CD4-positive, alpha-beta T cell treated with Interleukin-4 for 4 hours (primary cell): Measurements from ENCODE around the gene EDN1.
"Not testable (repeated sequence)": the region's sequence is repeated elsewhere in the genome, so short reads cannot be mapped to it uniquely, and the experiment has no call there.

ENCODE experiments used
- DNase-seq: peaks from one replicate; pipeline ENCODE4 v3.0.0-alpha.2; 2020

Gene EDN1

GRCh38 chr6:12295558-12296254, 5.5 kb downstream of the EDN1 start:
- no peak for DNase-seq

- no peak for DNase-seq
These were observed 6.1 kb downstream of the EDN1 start for GRCh38 chr6:12296255-12296573.

- DNase-seq, result no peak
These were observed 6.4 kb downstream of the EDN1 start for GRCh38 chr6:12296604-12297003.

DNA sequence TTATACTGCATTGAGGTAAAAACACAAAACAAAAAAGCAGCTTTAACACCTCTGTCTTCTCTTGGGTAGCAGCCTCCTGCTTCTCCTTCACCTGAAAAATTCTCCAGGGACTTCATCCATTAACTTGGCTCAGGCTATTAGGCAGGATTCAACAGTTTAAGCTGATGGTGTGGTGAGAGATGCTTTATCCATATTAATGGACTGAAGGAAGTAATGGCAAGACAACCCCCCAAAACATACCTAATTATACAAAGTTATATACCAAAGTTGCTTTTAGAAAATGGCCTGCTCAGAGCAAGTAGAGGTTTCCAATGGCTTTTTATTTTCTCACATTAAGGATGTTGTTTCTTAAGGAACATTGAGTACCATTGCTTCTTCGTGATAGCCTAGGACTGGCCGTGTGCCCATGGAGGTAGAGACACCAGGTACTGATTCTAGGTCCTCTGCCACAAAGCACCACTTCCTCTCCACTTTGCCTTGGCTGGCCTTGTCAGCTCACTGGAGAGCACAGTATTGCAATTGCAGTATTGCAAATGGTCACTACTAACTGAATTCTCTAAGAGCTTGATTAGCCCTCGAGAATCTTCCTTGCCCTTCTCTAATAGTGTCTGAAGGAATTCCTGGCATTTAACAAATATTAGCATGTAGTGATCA, 7.3 kb downstream of the EDN1 start:
- no peak for DNase-seq

DNA sequence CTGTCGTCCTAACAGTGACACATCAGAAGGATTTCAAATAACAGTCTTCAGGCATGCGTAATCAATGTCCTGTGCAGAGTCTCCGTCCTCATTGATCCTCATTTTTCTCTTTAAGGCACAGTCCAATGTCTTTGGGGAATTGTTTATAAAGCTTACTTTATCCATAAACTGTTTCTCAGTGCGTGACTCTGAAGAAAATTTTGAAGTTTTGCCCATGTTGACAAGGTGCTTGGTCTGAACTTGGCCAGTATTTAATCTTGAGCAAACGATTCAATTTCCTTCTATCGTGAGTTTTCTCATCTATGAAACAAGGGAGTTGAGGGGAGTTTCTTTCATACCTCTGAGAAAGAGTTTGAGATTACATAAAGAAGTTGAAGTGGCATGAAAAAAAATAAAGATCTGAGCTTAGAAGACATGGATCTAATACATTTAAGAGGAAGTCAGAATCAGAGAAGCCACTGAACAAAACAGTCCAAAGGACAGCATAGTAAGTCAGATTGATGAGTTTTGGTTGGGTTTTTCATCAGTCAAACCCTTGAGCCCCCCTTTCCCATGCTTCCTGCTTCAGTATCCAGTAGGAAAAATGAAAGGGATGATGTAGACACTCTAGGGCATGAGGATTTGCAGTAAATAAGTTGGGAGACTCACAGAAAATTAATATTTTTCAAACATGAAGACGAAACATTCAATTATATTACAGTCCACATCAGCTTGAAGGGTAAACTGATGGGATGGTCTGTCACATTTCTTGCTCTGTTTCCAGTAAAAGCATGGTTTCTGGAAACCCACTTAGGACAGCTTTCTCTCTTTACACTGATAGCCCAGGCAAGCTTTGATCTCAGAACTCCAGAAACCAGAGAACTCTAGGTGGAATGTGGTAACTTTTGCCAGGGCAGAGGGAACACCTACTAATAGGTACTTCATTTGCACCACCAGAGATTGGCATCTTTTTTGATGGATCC, 8.1 kb downstream of the EDN1 start:
- DNase-seq, result no peak

DNA sequence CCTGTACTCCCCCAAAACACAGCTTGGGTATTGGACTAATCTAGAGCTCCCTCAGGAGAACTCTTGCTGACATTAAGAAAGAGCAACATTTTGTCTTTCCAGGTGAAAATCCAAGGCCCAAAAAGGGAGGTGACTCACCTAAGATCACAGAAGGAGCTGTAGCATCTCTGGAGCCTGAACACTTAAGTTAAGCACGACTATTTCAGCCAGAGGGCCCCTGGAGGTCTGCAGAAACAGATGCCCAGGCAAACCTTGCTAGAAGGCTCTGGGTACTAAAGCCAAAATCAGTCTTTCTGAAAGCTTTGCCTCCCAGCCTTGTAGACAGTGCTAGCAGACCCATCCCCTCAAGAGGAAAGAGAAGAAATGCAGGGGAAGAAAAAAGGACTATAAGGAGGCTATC, 8.8 kb downstream of the EDN1 start:
- no peak for DNase-seq

- DNase-seq, result no peak
These were observed 10.9 kb downstream of the EDN1 start for GRCh38 chr6:12301018-12301417.

GRCh38 chr6:12304487-12304886, 14.3 kb downstream of the EDN1 start:
- no peak for DNase-seq

DNA sequence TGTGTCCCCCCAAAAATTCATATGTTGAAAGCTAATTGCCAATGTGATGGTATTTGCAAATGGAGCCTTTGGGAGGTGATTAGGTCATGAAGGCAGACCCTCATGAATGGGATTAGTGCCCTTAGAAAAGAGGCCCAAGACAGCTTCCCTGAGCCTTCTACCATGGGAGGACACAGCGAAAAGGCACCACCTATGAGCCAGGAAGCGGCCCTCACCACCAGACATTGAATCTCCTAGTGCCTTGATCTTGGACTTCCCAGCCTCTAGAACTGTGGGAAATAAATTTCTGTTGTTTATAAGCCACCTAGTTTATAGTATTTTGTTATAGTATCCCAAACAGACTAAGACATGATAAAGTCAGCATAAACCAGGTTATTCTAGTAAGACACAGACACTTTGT, 18.9 kb downstream of the EDN1 start:
- DNase-seq, result no peak

GRCh38 chr6:12311106-12311505, 20.9 kb downstream of the EDN1 start:
- DNase-seq, result no peak

GRCh38 chr6:12312736-12313135, 22.6 kb downstream of the EDN1 start:
- no peak for DNase-seq

DNA sequence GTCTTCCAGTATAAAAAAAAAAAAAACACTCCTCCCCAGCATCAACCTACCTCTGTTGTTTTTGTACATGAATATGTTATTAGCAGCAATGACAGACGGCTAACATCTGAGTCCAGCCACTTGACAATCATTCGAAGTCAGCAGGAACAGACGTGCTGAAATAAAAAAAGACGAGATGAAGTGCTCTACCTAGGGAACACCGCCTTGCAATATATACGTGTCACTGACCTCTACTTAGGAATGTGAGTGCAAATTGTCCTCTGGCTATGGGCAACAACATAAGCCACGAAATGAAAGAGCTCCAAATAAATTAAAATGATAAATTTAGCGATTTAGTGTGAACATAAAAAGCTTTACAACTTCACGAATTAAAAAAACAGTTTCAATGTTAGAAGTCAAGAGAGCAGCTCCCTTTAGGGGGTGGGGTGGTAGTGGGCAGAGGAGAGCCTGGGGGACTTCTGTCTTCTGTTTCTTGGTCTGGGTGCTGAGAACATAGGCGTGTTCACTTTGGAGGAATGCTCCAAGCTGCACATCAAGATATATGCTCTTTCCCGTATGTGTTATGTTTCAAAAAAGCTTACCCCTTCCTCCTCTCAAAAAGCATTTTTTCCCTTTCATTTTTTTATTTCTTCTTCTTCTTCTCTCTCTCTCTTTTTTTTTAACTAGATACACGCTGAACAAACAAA, 23.3 kb downstream of the EDN1 start:
- DNase-seq, result no peak

DNA sequence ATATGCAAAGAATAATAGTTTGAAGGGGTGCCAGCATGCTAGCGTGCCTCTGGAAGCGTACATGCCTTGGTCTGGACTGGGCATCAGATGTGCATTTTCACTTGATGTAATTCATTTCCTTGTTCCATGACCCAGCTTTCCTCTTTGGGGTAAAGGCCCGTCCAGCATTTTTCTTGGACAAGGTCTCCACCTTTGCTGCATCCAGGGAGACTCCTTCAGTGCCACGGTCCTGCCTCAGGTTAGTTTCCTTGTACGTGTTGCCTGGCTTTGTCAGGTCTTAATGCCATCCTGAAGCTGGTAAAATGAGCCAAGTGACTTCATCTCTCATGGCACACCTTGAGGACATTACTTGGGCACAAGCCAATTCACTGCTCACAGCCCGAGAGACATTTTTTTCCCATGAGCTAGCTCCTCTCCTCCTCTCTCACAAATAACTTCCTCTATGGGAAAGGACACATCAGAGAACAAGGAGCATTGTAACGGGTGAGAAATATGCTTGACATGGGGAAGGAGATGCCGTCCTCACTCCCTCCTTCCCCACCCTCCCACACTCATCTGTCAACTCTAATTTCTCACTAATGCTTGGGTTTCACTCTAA, 23.9 kb downstream of the EDN1 start:
- no peak for DNase-seq

- DNase-seq, result no peak
These were observed 24.6 kb downstream of the EDN1 start for GRCh38 chr6:12314751-12315150.

- no peak for DNase-seq
These were observed 25.3 kb downstream of the EDN1 start for GRCh38 chr6:12315292-12316081.

DNA sequence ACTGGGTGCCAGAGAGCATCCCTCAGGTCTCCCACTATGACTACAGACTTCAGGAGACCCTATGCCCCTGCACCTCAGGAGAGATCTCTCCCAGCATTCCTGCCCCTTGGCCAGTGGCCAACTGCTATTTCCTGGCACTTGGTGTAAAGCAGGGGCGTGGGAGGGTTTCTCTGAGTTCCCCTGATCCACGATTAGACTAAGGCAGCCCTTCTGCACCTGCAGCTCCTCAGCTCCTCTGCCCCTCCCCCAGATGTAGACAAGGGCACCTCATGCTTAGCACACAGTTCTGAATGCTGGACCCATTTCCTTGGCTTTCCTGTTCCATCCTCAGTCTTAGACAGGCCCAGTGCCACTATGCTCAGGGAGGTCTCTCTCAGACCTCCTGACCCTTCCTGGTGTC, 28.6 kb downstream of the EDN1 start:
- DNase-seq, result no peak

DNA sequence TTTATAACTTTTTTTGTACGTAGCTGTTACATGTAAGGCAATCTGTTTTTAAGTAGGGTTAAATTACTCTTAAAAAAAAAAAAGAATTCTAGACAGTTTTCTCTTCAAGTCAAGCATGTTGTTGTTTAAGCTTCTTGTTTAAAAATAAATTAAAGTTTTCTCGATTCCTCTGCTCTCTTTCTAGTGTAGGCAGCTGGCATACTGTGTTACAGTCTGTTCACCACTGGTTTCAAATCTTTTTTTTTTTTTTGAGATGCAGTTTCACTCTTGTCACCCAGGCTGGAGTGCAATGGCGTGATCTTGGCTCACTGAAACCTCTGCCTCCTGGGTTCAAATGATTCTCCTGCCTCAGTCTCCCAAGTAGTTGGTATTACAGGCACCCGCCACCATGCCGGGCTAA, 29.9 kb downstream of the EDN1 start:
- DNase-seq, result not testable (repeated sequence)

DNA sequence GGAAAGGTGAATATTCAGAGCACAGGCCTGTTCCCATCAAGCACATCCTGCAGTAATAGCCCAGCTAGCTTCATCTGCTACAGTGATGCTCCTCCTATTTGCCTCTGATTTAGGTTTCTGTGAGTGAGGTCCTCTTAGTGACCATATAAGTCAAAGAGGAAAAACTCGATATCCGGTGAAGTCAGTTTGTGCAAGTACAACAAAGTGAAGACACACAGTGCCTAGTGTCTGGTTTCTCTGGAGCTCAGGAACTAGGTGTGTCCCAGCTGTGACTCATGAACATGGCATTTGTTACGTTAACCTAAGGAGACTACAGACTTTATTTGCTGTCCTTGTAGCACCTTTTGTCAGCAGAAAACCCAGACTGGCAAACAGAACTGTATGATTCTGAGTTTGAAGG, 33.9 kb downstream of the EDN1 start:
- no peak for DNase-seq

- no peak for DNase-seq
These were observed 34.6 kb downstream of the EDN1 start for GRCh38 chr6:12324748-12325147.

DNA sequence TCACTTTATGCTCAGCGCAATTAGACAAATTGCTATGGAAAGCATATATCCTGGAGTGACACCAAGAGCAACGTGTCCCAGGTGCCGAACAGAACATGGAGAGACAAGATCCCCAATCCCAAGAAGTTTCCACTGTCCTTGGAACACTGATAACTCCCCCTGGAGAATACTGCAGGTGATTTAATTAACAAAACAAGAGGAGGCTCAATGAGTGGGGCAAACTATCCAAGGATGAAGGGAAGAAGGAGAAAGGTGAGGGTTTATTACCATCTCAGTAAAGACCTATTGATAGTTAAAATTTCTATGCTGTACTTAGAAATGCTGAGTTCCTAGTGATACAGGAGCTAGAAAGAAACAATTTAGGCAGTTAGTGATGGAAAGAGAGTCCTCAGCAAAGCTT, 35.7 kb downstream of the EDN1 start:
- no peak for DNase-seq

DNA sequence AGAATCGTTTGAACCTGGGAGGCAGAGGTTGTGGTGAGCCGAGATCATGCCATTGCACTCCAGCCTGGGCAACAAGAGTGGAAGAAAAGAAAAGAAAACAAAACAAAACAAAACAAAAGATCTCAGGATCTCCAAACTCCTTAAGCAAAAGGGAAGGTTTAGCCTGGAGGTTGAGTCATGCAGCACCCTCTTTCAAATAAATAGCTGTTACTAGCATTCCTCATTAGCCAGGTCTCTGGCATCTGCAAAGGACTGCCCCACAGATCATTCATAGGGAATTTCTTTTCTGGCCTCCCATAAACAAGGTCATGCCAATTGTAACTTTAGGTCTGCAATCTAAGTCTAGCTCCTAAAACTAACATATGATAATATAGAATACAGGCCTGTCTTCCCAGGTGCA, 37.2 kb downstream of the EDN1 start:
- DNase-seq, result no peak

- DNase-seq, result no peak
These were observed 37.8 kb downstream of the EDN1 start for GRCh38 chr6:12327988-12328387.
